Skeletal muscle tissue (tissue), 4 donors: Measurements from ENCODE around the gene CUEDC1. TPM values are rescaled to one million over a fixed set of nuclear protein-coding genes. Genes with fewer than 3 reads are reported as not detected.

Experiments used
- H3K27ac ChIP-seq: one replicate; pipeline ENCODE4 v1.7.0; 2013; ENCODE audit warnings: mild to moderate bottlenecking, low read depth, low read length, inconsistent platforms
- H3K27me3 ChIP-seq, 3 donors: one replicate each; pipeline ENCODE4 v1.7.0; 2013; ENCODE audit warnings: low read length in 3 of 3; ENCODE audit not compliant: control insufficient read depth in 3 of 3, insufficient read depth in 3 of 3
- H3K36me3 ChIP-seq, 3 donors: one replicate each; pipeline ENCODE4 v1.7.0; 2013; ENCODE audit warnings: low read length in 3 of 3; ENCODE audit not compliant: control insufficient read depth in 3 of 3, insufficient read depth in 3 of 3
- H3K4me1 ChIP-seq, 3 donors: one replicate each; pipeline ENCODE4 v1.7.0; 2013; ENCODE audit warnings: low read length in 3 of 3, mild to moderate bottlenecking in 3 of 3; ENCODE audit not compliant: control insufficient read depth in 3 of 3, insufficient read depth in 3 of 3
- H3K4me3 ChIP-seq, 3 donors: one replicate each; pipeline ENCODE4 v1.7.0; 2013; ENCODE audit warnings: low read length in 3 of 3
- H3K9ac ChIP-seq, 3 donors: one replicate each; pipeline ENCODE4 v1.7.0; 2013; ENCODE audit warnings: low read length in 3 of 3, mild to moderate bottlenecking in 3 of 3, moderate library complexity in 2 of 3, low read depth in 1 of 3
- H3K9me3 ChIP-seq, 3 donors: one replicate each; pipeline ENCODE4 v1.7.0; 2013; ENCODE audit warnings: low read length in 3 of 3; ENCODE audit not compliant: control insufficient read depth in 3 of 3
- total RNA-seq: library from RNA; depleted of rRNA; stranded (reverse); fragments of >200 nt; gene quantifications from one replicate; pipeline ENCODE4 v1.2.3, GENCODE V29; 2014
- donor health status: Osteomylitis.

Gene CUEDC1
- total RNA-seq, 1 donor from 2014 or later = 10.4 TPM

GRCh38 chr17:57920916-57921703, 34.1 kb downstream of the CUEDC1 start:
- Histone ChIP-seq H3K27ac (peak overlapping the region; percentile 58), H3K27me3 (no peaks in the 10 kb centered on the region), H3K36me3 (peaks cover 0 to 2% (median 2%) of the 10 kb centered on the region in 3 donors), H3K9ac (peak overlapping the region in 2 of 3 donors; percentile 52 to 60), H3K4me3 (peak overlapping the region in 1 of 3 donors; percentile 15), H3K9me3 (no peaks in the 10 kb centered on the region), H3K4me1 (peaks cover 63 to 77% (median 71%) of the 10 kb centered on the region in 3 donors)

GRCh38 chr17:57919918-57920317, 35.3 kb downstream of the CUEDC1 start:
- Histone ChIP-seq H3K4me3 (no peak overlapping the region), H3K27me3 (no peaks in the 10 kb centered on the region), H3K27ac (no peak overlapping the region), H3K9ac (no peak overlapping the region), H3K4me1 (peaks cover 62 to 76% (median 71%) of the 10 kb centered on the region in 3 donors), H3K36me3 (peaks cover 0 to 2% (median 0%) of the 10 kb centered on the region in 3 donors), H3K9me3 (no peaks in the 10 kb centered on the region)

- H3K36me3 ChIP-seq = no peaks in the 10 kb centered on the region
- H3K9me3 ChIP-seq = no peaks in the 10 kb centered on the region
- no peak overlapping the region for H3K4me3 ChIP-seq
- no peaks in the 10 kb centered on the region for H3K27me3 ChIP-seq
- peak overlapping the region; percentile 65 for H3K27ac ChIP-seq
- H3K4me1 ChIP-seq = peaks cover 68 to 79% (median 78%) of the 10 kb centered on the region in 3 donors
- no peak overlapping the region for H3K9ac ChIP-seq
Observed at GRCh38 chr17:57918017-57918895, 37.0 kb downstream of the CUEDC1 start.

- no peaks in the 10 kb centered on the region for H3K36me3 ChIP-seq
- H3K4me3 ChIP-seq = no peak overlapping the region
- peaks cover 68 to 82% (median 80%) of the 10 kb centered on the region in 3 donors for H3K4me1 ChIP-seq
- no peak overlapping the region for H3K9ac ChIP-seq
- H3K27me3 ChIP-seq = no peaks in the 10 kb centered on the region
- H3K27ac ChIP-seq = peak overlapping the region; percentile 65
- no peaks in the 10 kb centered on the region for H3K9me3 ChIP-seq
Observed at GRCh38 chr17:57916925-57917858, 38.0 kb downstream of the CUEDC1 start.

GRCh38 chr17:57915985-57916757, 39.0 kb downstream of the CUEDC1 start:
- Histone ChIP-seq H3K9ac (peak overlapping the region in 1 of 3 donors; percentile 33), H3K27ac (peak overlapping the region; percentile 65), H3K36me3 (no peaks in the 10 kb centered on the region), H3K9me3 (no peaks in the 10 kb centered on the region), H3K27me3 (no peaks in the 10 kb centered on the region), H3K4me1 (peaks cover 66 to 79% (median 76%) of the 10 kb centered on the region in 3 donors), H3K4me3 (no peak overlapping the region)

GRCh38 chr17:57915544-57915943, 39.7 kb downstream of the CUEDC1 start:
- H3K4me3 ChIP-seq = no peak overlapping the region
- peak overlapping the region in 1 of 3 donors; percentile 33 for H3K9ac ChIP-seq
- no peaks in the 10 kb centered on the region for H3K9me3 ChIP-seq
- no peak overlapping the region for H3K27ac ChIP-seq
- no peaks in the 10 kb centered on the region for H3K36me3 ChIP-seq
- H3K27me3 ChIP-seq = no peaks in the 10 kb centered on the region
- peaks cover 66 to 80% (median 73%) of the 10 kb centered on the region in 3 donors for H3K4me1 ChIP-seq

DNA sequence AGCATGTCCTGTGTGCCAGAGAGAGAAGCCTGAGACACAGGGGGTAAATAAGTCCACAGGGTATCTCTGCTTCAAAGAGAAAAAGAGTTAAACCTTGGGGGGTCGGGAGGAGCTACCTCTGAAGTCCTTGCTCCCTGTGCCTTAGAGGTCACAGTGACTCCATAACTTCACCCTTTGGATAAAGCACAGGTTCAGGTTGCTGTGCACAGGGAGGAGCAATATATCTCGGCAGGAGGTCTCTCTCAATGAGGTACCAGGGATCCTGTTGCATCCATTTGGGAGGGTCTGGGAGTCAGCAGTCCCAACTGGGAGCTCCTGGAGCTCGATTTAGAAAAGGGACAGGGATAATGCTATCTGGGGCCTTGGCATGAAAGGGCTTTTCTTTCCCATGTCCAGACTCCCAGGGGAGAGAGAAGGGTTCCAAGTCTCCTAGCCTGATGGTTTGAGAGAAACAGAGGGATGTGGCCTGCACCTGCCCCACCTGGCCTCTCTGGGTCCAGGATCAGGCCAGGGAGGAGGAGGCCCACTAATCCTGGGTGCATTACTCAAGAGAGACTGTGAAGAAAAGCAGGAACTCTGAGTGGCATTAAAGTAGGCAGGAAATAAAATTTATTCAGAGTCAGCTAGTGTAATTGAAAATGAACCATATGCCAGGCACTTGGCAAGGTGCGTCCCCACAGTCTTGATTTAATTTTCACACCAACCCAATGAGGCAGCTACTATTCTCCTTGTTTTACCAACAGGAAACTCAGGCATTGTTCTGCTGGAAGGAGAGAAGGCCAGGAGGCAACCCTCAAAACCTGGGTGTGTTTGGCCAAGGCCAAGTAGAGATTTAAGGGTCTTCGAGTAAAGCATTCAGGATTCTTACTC, 40.7 kb downstream of the CUEDC1 start:
- peak overlapping the region in 2 of 3 donors; percentile 20 to 42 for H3K9ac ChIP-seq
- H3K36me3 ChIP-seq = no peaks in the 10 kb centered on the region
- H3K4me3 ChIP-seq = no peak overlapping the region
- H3K9me3 ChIP-seq = no peaks in the 10 kb centered on the region
- no peak overlapping the region for H3K27ac ChIP-seq
- no peaks in the 10 kb centered on the region for H3K27me3 ChIP-seq
- H3K4me1 ChIP-seq = peaks cover 66 to 73% (median 66%) of the 10 kb centered on the region in 3 donors

- Histone ChIP-seq H3K9ac (no peak overlapping the region), H3K9me3 (no peaks in the 10 kb centered on the region), H3K4me3 (no peak overlapping the region), H3K36me3 (no peaks in the 10 kb centered on the region), H3K27me3 (no peaks in the 10 kb centered on the region), H3K27ac (no peak overlapping the region), H3K4me1 (peaks cover 66 to 71% (median 68%) of the 10 kb centered on the region in 3 donors)
Observed at GRCh38 chr17:57913575-57914272, 41.5 kb downstream of the CUEDC1 start.
